H1 (cell line): ENCODE results near the gene OLFM1. TPM values are rescaled to one million over a fixed set of nuclear protein-coding genes. Genes with fewer than 3 reads are reported as not detected.

ENCODE experiments used
- CTCF ChIA-PET: fragments of 300-600 bp; sonication (Branson Sonifier 250); formaldehyde crosslinking; loops from one replicate; lab custom pipeline; 2021; ENCODE audit not compliant: partially characterized antibody; lab: Charles Lee
- POLR2A ChIA-PET: fragments of 300-600 bp; sonication (Branson Sonifier 250); formaldehyde crosslinking; loops from one replicate; lab custom pipeline; 2021; ENCODE audit warnings: inconsistent platforms; ENCODE audit not compliant: partially characterized antibody; lab: Charles Lee
- DNase-seq, 2 experiments: peaks; one replicate each; pipeline versions ENCODE4 v3.0.0 to v3.0.0-alpha.2; 2010 to 2022; ENCODE audit warnings: low spot score in 2 of 2, low read depth in 1 of 2, mixed read lengths in 1 of 2
- FAIRE-seq: peaks from 2 replicates; lab custom pipeline; 2011; peaks lifted over from hg19 to GRCh38; lab: Jason Lieb, UNC
- H2AFZ ChIP-seq: 2 replicates; pipeline ENCODE4 v1.8.1; 2012; ENCODE audit warnings: low read length, inconsistent platforms
- H2AK5ac ChIP-seq: 2 replicates; pipeline ENCODE4 v1.6.1; 2013; ENCODE audit warnings: low read depth, low read length
- H2BK120ac ChIP-seq: replicated peaks from 2 replicates; pipeline ENCODE3; 2013; ENCODE audit warnings: low read depth, low read length, inconsistent platforms
- H2BK12ac ChIP-seq: 2 replicates; pipeline ENCODE4 v1.6.1; 2013; ENCODE audit warnings: low read depth, low read length
- H2BK15ac ChIP-seq: 2 replicates; pipeline ENCODE4 v1.6.1; 2013; ENCODE audit warnings: low read length
- H2BK20ac ChIP-seq: 2 replicates; pipeline ENCODE4 v1.6.1; 2013; ENCODE audit warnings: low read length
- H2BK5ac ChIP-seq: 2 replicates; pipeline ENCODE4 v1.6.1; 2013; ENCODE audit warnings: low read depth, low read length
- H3K14ac ChIP-seq: 2 replicates; pipeline ENCODE4 v1.6.1; 2013; ENCODE audit warnings: inconsistent platforms; ENCODE audit not compliant: insufficient read length
- H3K18ac ChIP-seq: 2 replicates; pipeline ENCODE4 v1.6.1; 2013; ENCODE audit warnings: low read length; ENCODE audit errors: extremely low read depth
- H3K23ac ChIP-seq: 2 replicates; pipeline ENCODE4 v1.6.1; 2013; ENCODE audit warnings: inconsistent platforms; ENCODE audit not compliant: insufficient read length
- H3K23me2 ChIP-seq: 2 replicates; pipeline ENCODE4 v1.6.1; 2013; ENCODE audit warnings: low read depth, low read length
- H3K27ac ChIP-seq: 2 replicates; pipeline ENCODE4 v1.6.1; 2011; ENCODE audit warnings: low read depth, low read length, inconsistent platforms
- H3K27me3 ChIP-seq, 4 experiments: replicated peaks in 1 of 4; 1 replicate in 1 of 4; 2 replicates in 3 of 4; pipeline versions ENCODE4 v1.6.1 to v1.8.1; 2011 to 2013; ENCODE audit warnings: low read length in 3 of 4, mild to moderate bottlenecking in 3 of 4, inconsistent platforms in 2 of 4, mixed read lengths in 2 of 4, moderate library complexity in 1 of 4; ENCODE audit not compliant: control insufficient read depth in 3 of 4, insufficient read depth in 3 of 4; ENCODE audit errors: extremely low read depth in 1 of 4
- H3K36me3 ChIP-seq, 4 experiments: 2 replicates each; pipeline versions ENCODE4 v1.6.1 to v1.8.1; 2011 to 2013; ENCODE audit warnings: mild to moderate bottlenecking in 4 of 4, low read length in 3 of 4, moderate library complexity in 2 of 4, control low read depth in 1 of 4, inconsistent platforms in 1 of 4; ENCODE audit not compliant: insufficient read depth in 4 of 4, control insufficient read depth in 2 of 4
- H3K4ac ChIP-seq: replicated peaks from 2 replicates; pipeline ENCODE3; 2013; ENCODE audit warnings: low read length, low read depth, mixed read lengths, inconsistent platforms; ENCODE audit not compliant: insufficient read length
- H3K4me1 ChIP-seq, 4 experiments: replicated peaks in 1 of 4; 1 replicate in 1 of 4; 2 replicates in 3 of 4; pipeline versions ENCODE4 v1.6.1 to v1.8.1; 2011 to 2013; ENCODE audit warnings: low read length in 3 of 4, inconsistent platforms in 2 of 4, mixed read lengths in 1 of 4; ENCODE audit not compliant: insufficient read depth in 4 of 4, control insufficient read depth in 3 of 4
- H3K4me2 ChIP-seq, 2 experiments: 2 replicates each; pipeline versions ENCODE4 v1.6.1 to v1.8.1; 2011 to 2013; ENCODE audit warnings: low read depth in 2 of 2, low read length in 2 of 2, control low read depth in 1 of 2, inconsistent platforms in 1 of 2, mild to moderate bottlenecking in 1 of 2; ENCODE audit not compliant: insufficient read depth in 1 of 2
- H3K4me3 ChIP-seq, 4 experiments: fragments of 200-600, 300-600 bp in 1 of 4; sonication (generic), shearing (Covaris generic), sonication (Bioruptor Twin) in 1 of 4; 2 replicates each; pipeline versions ENCODE4 v1.5.1 to v1.8.1; 2011 to 2016; ENCODE audit warnings: low read length in 4 of 4, low read depth in 3 of 4, control low read depth in 2 of 4, inconsistent platforms in 2 of 4, mild to moderate bottlenecking in 2 of 4, mixed read lengths in 1 of 4, moderate library complexity in 1 of 4; ENCODE audit not compliant: insufficient read depth in 2 of 4; ENCODE audit errors: extremely low read depth in 1 of 4
- H3K56ac ChIP-seq: replicated peaks from 2 replicates; pipeline ENCODE3; 2013; ENCODE audit warnings: low read depth, mild to moderate bottlenecking, mixed read lengths, low read length, inconsistent platforms; ENCODE audit not compliant: insufficient read length
- H3K79me1 ChIP-seq: 2 replicates; pipeline ENCODE4 v1.6.1; 2013; ENCODE audit warnings: low read depth, low read length, control low read depth
- H3K79me2 ChIP-seq, 2 experiments: 2 replicates each; pipeline versions ENCODE4 v1.6.1 to v1.8.1; 2012 to 2013; ENCODE audit warnings: low read length in 2 of 2, mild to moderate bottlenecking in 2 of 2, inconsistent platforms in 1 of 2; ENCODE audit not compliant: insufficient read depth in 2 of 2, control insufficient read depth in 1 of 2
- H3K9ac ChIP-seq, 4 experiments: replicated peaks in 1 of 4; 1 replicate in 1 of 4; 2 replicates in 3 of 4; pipeline versions ENCODE4 v1.6.1 to v1.8.1; 2011 to 2013; ENCODE audit warnings: low read depth in 3 of 4, low read length in 3 of 4, control low read depth in 2 of 4, mild to moderate bottlenecking in 2 of 4, moderate library complexity in 2 of 4, inconsistent platforms in 1 of 4; ENCODE audit errors: extremely low read depth in 1 of 4
- H3K9me3 ChIP-seq, 2 experiments: 2 replicates each; pipeline versions ENCODE4 v1.6.1 to v1.8.1; 2012 to 2013; ENCODE audit warnings: mild to moderate bottlenecking in 2 of 2, moderate library complexity in 2 of 2, control low read depth in 1 of 2, inconsistent platforms in 1 of 2, low read depth in 1 of 2, low read length in 1 of 2, mixed read lengths in 1 of 2; ENCODE audit not compliant: insufficient read depth in 2 of 2
- H4K20me1 ChIP-seq, 2 experiments: replicated peaks in 1 of 2; 2 replicates each; pipeline versions ENCODE3 to v1.8.1; 2011 to 2013; ENCODE audit warnings: inconsistent platforms in 2 of 2, low read length in 2 of 2, mild to moderate bottlenecking in 1 of 2; ENCODE audit not compliant: insufficient read depth in 2 of 2, control insufficient read depth in 1 of 2
- H4K5ac ChIP-seq: 2 replicates; pipeline ENCODE4 v1.6.1; 2013; ENCODE audit warnings: low read length, low read depth, mixed read lengths, inconsistent platforms; ENCODE audit not compliant: insufficient read length
- H4K8ac ChIP-seq: 2 replicates; pipeline ENCODE4 v1.8.0; 2013; ENCODE audit warnings: mild to moderate bottlenecking, moderate library complexity, low read length, inconsistent platforms; ENCODE audit not compliant: insufficient read depth; ENCODE audit errors: extremely low read depth
- H4K91ac ChIP-seq: replicated peaks from 2 replicates; pipeline ENCODE3; 2013; ENCODE audit warnings: low read length, mixed read lengths, inconsistent platforms; ENCODE audit not compliant: insufficient read length
- ASH2L ChIP-seq: fragments of 200-600, 300-600 bp; sonication (generic); IDR thresholded peaks from one replicate; pipeline ENCODE4 v1.7.1; 2017; ENCODE audit warnings: low read length
- CREB1 ChIP-seq: IDR thresholded peaks from 2 replicates; pipeline ENCODE4 v1.6.1; 2012; ENCODE audit warnings: inconsistent platforms
- EZH2 ChIP-seq: fragments of 200-600 bp; sonication (generic); IDR thresholded peaks from 2 replicates; pipeline ENCODE4 v1.7.1; 2012; ENCODE audit warnings: low read depth, mild to moderate bottlenecking, moderate library complexity, low read length, inconsistent platforms; ENCODE audit not compliant: severe bottlenecking
- GTF2F1 ChIP-seq: IDR thresholded peaks from 2 replicates; pipeline ENCODE4 v1.6.1; 2012; ENCODE audit warnings: low read depth, low read length, improper control_type of control experiment, borderline replicate concordance
- HDAC6 ChIP-seq: IDR thresholded peaks from one replicate; pipeline ENCODE4 v1.7.1; 2012; ENCODE audit warnings: low read depth, mild to moderate bottlenecking, inconsistent platforms, low read length, moderate library complexity
- KDM4A ChIP-seq: IDR thresholded peaks from one replicate; pipeline ENCODE4 v1.7.1; 2012; ENCODE audit warnings: low read depth, mild to moderate bottlenecking, moderate library complexity, low read length, inconsistent platforms; ENCODE audit not compliant: severe bottlenecking
- PHF8 ChIP-seq: fragments of 200-600 bp; sonication (generic); conservative IDR thresholded peaks from 2 replicates; pipeline ENCODE4 v1.7.1; 2012; ENCODE audit warnings: low read depth, mild to moderate bottlenecking, inconsistent platforms, low read length, moderate library complexity
- POLR2A ChIP-seq, 2 experiments: IDR thresholded peaks; 1 replicate in 1 of 2; 2 replicates in 1 of 2; pipeline ENCODE4 v1.6.1; 2011; ENCODE audit warnings: low read depth in 2 of 2, low read length in 2 of 2, mild to moderate bottlenecking in 2 of 2; ENCODE audit errors: control extremely low read depth in 1 of 2
- SAP30 ChIP-seq: fragments of 300-600 bp; sonication (generic); IDR thresholded peaks from 2 replicates; pipeline ENCODE4 v1.7.1; 2012; ENCODE audit warnings: low read length, moderate library complexity, mild to moderate bottlenecking, inconsistent platforms; ENCODE audit not compliant: insufficient read depth, insufficient replicate concordance
- SP2 ChIP-seq: IDR thresholded peaks from 2 replicates; pipeline ENCODE4 v1.6.1; 2012; ENCODE audit warnings: mild to moderate bottlenecking, low read length, inconsistent platforms
- SRF ChIP-seq: IDR thresholded peaks from 2 replicates; pipeline ENCODE4 v1.6.1; 2011; ENCODE audit warnings: mild to moderate bottlenecking, low read depth, low read length, moderate library complexity
- SUZ12 ChIP-seq: fragments of 200-600 bp; sonication (generic); IDR thresholded peaks from 2 replicates; pipeline ENCODE4 v1.6.1; 2012; ENCODE audit warnings: mild to moderate bottlenecking, inconsistent platforms, low read length, moderate library complexity, mixed read lengths
- TBP ChIP-seq: IDR thresholded peaks from 2 replicates; pipeline ENCODE4 v1.6.1; 2011; ENCODE audit warnings: low read depth, low read length, improper control_type of control experiment
- USF2 ChIP-seq: IDR thresholded peaks from 2 replicates; pipeline ENCODE4 v1.6.1; 2011; ENCODE audit warnings: low read length, improper control_type of control experiment
- ZNF274 ChIP-seq: IDR thresholded peaks from 2 replicates; pipeline ENCODE4 v1.7.0; 2012; ENCODE audit warnings: low read length, borderline replicate concordance; ENCODE audit errors: extremely low read depth
- WGBS, 2 experiments: shearing (Covaris generic) in 1 of 2; methylation state at CpG; one replicate each; pipeline versions ENCODE4 v1.1.6 to v1.1.7; 2013 to 2015; ENCODE audit warnings: low lambda C conversion rate in 2 of 2, mixed read lengths in 2 of 2, inconsistent platforms in 1 of 2, low coverage in 1 of 2, missing lambda C conversion rate in 1 of 2; ENCODE audit not compliant: insufficient replicate concordance in 2 of 2, insufficient coverage in 1 of 2, insufficient read length in 1 of 2; ENCODE audit errors: extremely low coverage in 1 of 2, missing lambda C conversion rate in 1 of 2; 5-methylcytosine and 5-hydroxymethylcytosine counted together
- polyA plus RNA-seq, 7 experiments: library from polyadenylated mRNA; depleted of rRNA in 3 of 7; stranded (reverse) in 5 of 7; unstranded in 2 of 7; fragments of >200 nt in 5 of 7; fragments of 200-250 nt in 2 of 7; gene quantifications; 1 replicate in 5 of 7; 2 replicates in 1 of 7; 4 replicates in 1 of 7; pipeline versions ENCODE4 v1.2.1 to v1.2.3, GENCODE V29; 2011 to 2013; ENCODE audit warnings: missing spikeins in 2 of 7, mixed read lengths in 2 of 7
- total RNA-seq: library from RNA; stranded (reverse); fragmentation: NEBNext Ultra II Directional; extraction: Animal tissue kit (Norgen Biotek cat#: 25700); gene quantifications from 2 replicates; pipeline ENCODE4 v1.2.1, GENCODE V29; 2021

Gene OLFM1
- total and polyA plus RNA-seq, 2 of the 8 experiments (the other 6 are each of a cell fraction or from before 2014, with no cell fraction given) = 53.0 to 53.4 TPM

DNA sequence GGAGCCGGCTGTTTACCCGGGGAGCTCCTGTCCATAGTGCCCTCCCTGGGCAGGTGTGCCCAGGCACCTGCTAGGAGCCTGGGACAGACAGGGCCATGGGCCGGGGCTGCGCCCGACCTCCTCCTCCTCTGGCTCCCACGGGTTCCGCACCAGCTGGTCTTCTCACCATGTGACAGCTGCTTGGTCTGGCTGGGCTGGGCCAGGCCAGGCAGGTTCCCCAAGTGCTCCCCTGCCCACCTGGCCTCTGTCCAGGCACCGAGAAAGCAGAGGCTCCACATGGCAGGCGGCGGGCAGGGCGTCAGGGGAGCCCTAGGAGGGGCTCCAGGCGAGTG is 60.0 kb downstream of the OLFM1 start:
- Histone ChIP-seq H4K8ac (0 out of 2 replicates have a peak overlapping the region, but pooled peaks have one; percentile 60), H3K27ac (no peak overlapping the region), H3K4me1 (peaks cover 0 to 8% (median 3%) of the 10 kb centered on the region in 4 experiments; a peak in 4 of 7 replicates), H4K5ac (no peak overlapping the region), H4K20me1 (no peaks in the 10 kb centered on the region), H2BK12ac (no peak overlapping the region), H2BK20ac (no peak overlapping the region), H3K14ac (no peak overlapping the region), H3K36me3 (no peaks in the 10 kb centered on the region), H3K23ac (no peak overlapping the region), H3K9ac (no peak overlapping the region), H4K91ac (no peak overlapping the region), H3K9me3 (peaks cover 0 to 9% of the 10 kb centered on the region in 2 experiments; a peak in 1 of 4 replicates), H2AK5ac (no peak overlapping the region), H3K4ac (no peak overlapping the region), H3K79me2 (no peaks in the 10 kb centered on the region), H2AFZ (no peak overlapping the region), H3K4me3 (no peak overlapping the region), H3K79me1 (no peaks in the 10 kb centered on the region), H2BK120ac (no peak overlapping the region), H3K23me2 (no peaks in the 10 kb centered on the region), H3K4me2 (no peak overlapping the region), H2BK15ac (no peak overlapping the region), H3K27me3 (no peaks in the 10 kb centered on the region), H3K18ac (no peak overlapping the region), H2BK5ac (no peak overlapping the region), H3K56ac (no peak overlapping the region)
- FAIRE-seq (no peak), DNase-seq (no peak)
- whole genome bisulfite sequencing, 2 experiments = 84% methylated on average over 12 of the region's 12 CpGs; no CpG with 5 or more reads in 1 of the 2 experiments
- POLR2A ChIA-PET = no interaction called here
- CTCF ChIA-PET = interaction anchor here (1.2 kb wide), 1 partner anchor 9 kb away, joined by 4 read pairs; no protein-coding TSS in a partner anchor
- TF ChIP-seq HDAC6 = no peak
- no peak for TF ChIP-seq ASH2L
- no peak for TF ChIP-seq TBP
- no peak for TF ChIP-seq CREB1
- no peak for TF ChIP-seq SAP30
- TF ChIP-seq SP2 = no peak
- TF ChIP-seq KDM4A = no peak
- TF ChIP-seq POLR2A (IDR thresholded peaks at IDR 0.05; ENCODE audit: control extremely low read depth in 1 of 2, low read depth in 2 of 2, low read length in 2 of 2) = no peak
- TF ChIP-seq SUZ12 = no peak
- TF ChIP-seq SRF = no peak
- no peak for TF ChIP-seq USF2
- TF ChIP-seq PHF8 = no peak
- TF ChIP-seq ZNF274 = no peak
- TF ChIP-seq GTF2F1 = no peak
- no peak for TF ChIP-seq EZH2
